K562 (cell line): ENCODE data around the gene VRK3. TPM values are rescaled to one million over a fixed set of nuclear protein-coding genes. Genes with fewer than 3 reads are reported as not detected.

Experiments used
- ATF7 ChIP-seq: fragments of 450-650 bp; IDR thresholded peaks from 2 replicates; pipeline ENCODE4 v1.7.1; 2014; ENCODE audit warnings: mild to moderate bottlenecking, moderate library complexity
- CHAMP1 ChIP-seq: fragments of 450-650 bp; IDR thresholded peaks from 2 replicates; pipeline ENCODE4 v1.6.1; 2016; ENCODE audit warnings: mild to moderate bottlenecking
- E2F4 ChIP-seq: sonication (generic); formaldehyde crosslinking; IDR thresholded peaks from 2 replicates; pipeline ENCODE4 v1.8.0; 2022; ENCODE audit warnings: mild to moderate bottlenecking, low read depth, missing genetic modification reagents
- ERF ChIP-seq: fragments of 450-650 bp; formaldehyde crosslinking; IDR thresholded peaks from 2 replicates; pipeline ENCODE4 v1.4.0; 2020; ENCODE audit warnings: mild to moderate bottlenecking, mixed read lengths
- GTF2F1 ChIP-seq: IDR thresholded peaks from 2 replicates; pipeline ENCODE4 v1.6.1; 2011; ENCODE audit warnings: low read depth, low read length, improper control_type of control experiment
- HBP1 ChIP-seq: fragments of 450-650 bp; formaldehyde crosslinking; IDR thresholded peaks from 2 replicates; pipeline ENCODE4 v1.4.0; 2022; ENCODE audit warnings: missing genetic modification characterization
- KLF6 ChIP-seq: fragments of 250-450 bp; sonication (Bioruptor Pico); IDR thresholded peaks from 2 replicates; pipeline ENCODE4 v1.4.0; 2020; ENCODE audit warnings: mild to moderate bottlenecking, moderate library complexity, borderline replicate concordance
- MAFG ChIP-seq: fragments of 450-650 bp; conservative IDR thresholded peaks from 2 replicates; pipeline ENCODE4 v1.6.1; 2016; ENCODE audit warnings: missing genetic modification characterization, missing compliant biosample characterization
- NKRF ChIP-seq: fragments of 450-650 bp; IDR thresholded peaks from 2 replicates; pipeline ENCODE4 v1.6.1; 2016; ENCODE audit warnings: borderline replicate concordance
- PCBP2 ChIP-seq: fragments of 200-400 bp; formaldehyde crosslinking; IDR thresholded peaks from 2 replicates; pipeline ENCODE4 v1.6.1; 2018; ENCODE audit warnings: low read length, low read depth, mild to moderate bottlenecking, moderate library complexity; ENCODE audit not compliant: poor library complexity, severe bottlenecking
- PHF20 ChIP-seq: fragments of 450-650 bp; IDR thresholded peaks from 2 replicates; pipeline ENCODE4 v1.6.1; 2018; ENCODE audit not compliant: partially characterized antibody
- PHF8 ChIP-seq: fragments of 200-600 bp; sonication (generic); IDR thresholded peaks from 2 replicates; pipeline ENCODE4 v1.6.1; 2012; ENCODE audit warnings: mixed run types, mild to moderate bottlenecking, inconsistent platforms, low read length, moderate library complexity, borderline replicate concordance
- TAF7 ChIP-seq: fragments of 450-650 bp; IDR thresholded peaks from 2 replicates; pipeline ENCODE4 v1.6.1; 2016; ENCODE audit warnings: missing genetic modification characterization, missing compliant biosample characterization
- USF2 ChIP-seq: sonication (generic); formaldehyde crosslinking; IDR thresholded peaks from 2 replicates; pipeline ENCODE4 v1.5.0; 2020; ENCODE audit warnings: missing genetic modification reagents
- XRCC4 ChIP-seq: IDR thresholded peaks from one replicate; pipeline ENCODE4 v1.6.1; 2011; ENCODE audit not compliant: insufficient read depth, insufficient read length; ENCODE audit errors: extremely low read depth
- ZBTB43 ChIP-seq: sonication (generic); formaldehyde crosslinking; IDR thresholded peaks from 2 replicates; pipeline ENCODE4 v1.8.0; 2023; ENCODE audit warnings: mild to moderate bottlenecking, missing genetic modification reagents
- ZNF212 ChIP-seq: fragments of 450-650 bp; formaldehyde crosslinking; IDR thresholded peaks from 2 replicates; pipeline ENCODE4 v1.4.0; 2020; ENCODE audit warnings: mild to moderate bottlenecking
- ZNF23 ChIP-seq: fragments of 250-450 bp; sonication (Bioruptor Pico); IDR thresholded peaks from 2 replicates; pipeline ENCODE4 v1.4.0; 2020; ENCODE audit warnings: mild to moderate bottlenecking
- polyA plus RNA-seq, 8 experiments: library from polyadenylated mRNA; depleted of rRNA in 4 of 8; stranded (reverse) in 5 of 8; unstranded in 3 of 8; fragments of >200 nt; fragmentation: Nextera tagmentation in 2 of 8; fragmentation: Illumina TruSeq in 1 of 8; extraction: Ambion mirVana in 2 of 8; extraction: Trizol in 1 of 8; gene quantifications; 2 replicates each; pipeline versions ENCODE4 v1.2.1 to v1.2.3, GENCODE V29; 2011 to 2014; ENCODE audit warnings: inconsistent platforms in 1 of 8, missing spikeins in 1 of 8
- total RNA-seq, 7 experiments: library from RNA; depleted of rRNA in 6 of 7; stranded (reverse); fragments of >200 nt in 6 of 7; fragmentation: Illumina TruSeq in 2 of 7; extraction: Trizol in 2 of 7; gene quantifications; 2 replicates each; pipeline versions ENCODE4 v1.2.1 to v1.2.3, GENCODE V29; 2011 to 2021; ENCODE audit warnings: low replicate concordance in 1 of 7

Gene VRK3
- total and polyA plus RNA-seq, 9 of the 15 experiments (the other 6 are each of a cell fraction or from before 2014, with no cell fraction given) = 25.6 to 94.3 (median 42.9) TPM

- TF ChIP-seq E2F4 (CRISPR knock-in tag) = no peak
- TF ChIP-seq PCBP2 = no peak
- TF ChIP-seq ERF (CRISPR knock-in tag) = no peak
- TF ChIP-seq HBP1 (CRISPR knock-in tag) = no peak
- no peak for TF ChIP-seq KLF6 (CRISPR knock-in tag)
- TF ChIP-seq USF2 (CRISPR knock-in tag) = no peak
- no peak for TF ChIP-seq ZNF23 (CRISPR knock-in tag)
- peak; percentile 97 for TF ChIP-seq CHAMP1
- TF ChIP-seq MAFG (tag) = no peak
- TF ChIP-seq GTF2F1 = 0 out of 2 replicates have a peak, but pooled peaks have one; percentile 33
- TF ChIP-seq PHF8 = no peak
- no peak for TF ChIP-seq ZBTB43
- TF ChIP-seq ZNF212 (CRISPR knock-in tag) = no peak
- no peak for TF ChIP-seq NKRF
- no peak for TF ChIP-seq XRCC4
- no peak for TF ChIP-seq ATF7
- no peak for TF ChIP-seq PHF20
- TF ChIP-seq TAF7 (tag) = no peak
Measured at GRCh38 chr19:50046649-50047503, 21.7 kb upstream of the VRK3 start (continued).
